Omental fat pad (tissue), 4 donors: Measurements from ENCODE around the gene PLCG2. TPM values are rescaled to one million over a fixed set of nuclear protein-coding genes. Genes with fewer than 3 reads are reported as not detected.
"Not testable (repeated sequence)": the region's sequence is repeated elsewhere in the genome, so short reads cannot be mapped to it uniquely, and the experiment has no call there.

Experiments used
- ATAC-seq: fragments of 150-250 bp; one replicate; pipeline ENCODE4 v1.9.1; 2016; ENCODE audit warnings: mild to moderate bottlenecking, moderate library complexity; ENCODE audit not compliant: low FRiP score
- DNase-seq: peaks from one replicate; pipeline ENCODE4 v3.0.0-alpha.2; 2019; ENCODE audit warnings: low spot score
- total RNA-seq, 4 donors: library from RNA; depleted of rRNA; stranded (reverse); fragments of >200 nt; gene quantifications; one replicate each; pipeline ENCODE4 v1.1.0, GENCODE V29; 2016
- TF ChIP-seq, protein P1 (sequence below), 3 donors: fragments of 450-650 bp; IDR thresholded peaks; one replicate each; pipeline ENCODE4 v1.5.1; 2016 to 2017; ENCODE audit warnings: antibody characterized with exemption in 3 of 3, mild to moderate bottlenecking in 3 of 3, moderate library complexity in 2 of 3

Gene PLCG2
- total RNA-seq, 4 donors from 2014 or later = 8.3 to 59.6 (median 19.9) TPM

DNA sequence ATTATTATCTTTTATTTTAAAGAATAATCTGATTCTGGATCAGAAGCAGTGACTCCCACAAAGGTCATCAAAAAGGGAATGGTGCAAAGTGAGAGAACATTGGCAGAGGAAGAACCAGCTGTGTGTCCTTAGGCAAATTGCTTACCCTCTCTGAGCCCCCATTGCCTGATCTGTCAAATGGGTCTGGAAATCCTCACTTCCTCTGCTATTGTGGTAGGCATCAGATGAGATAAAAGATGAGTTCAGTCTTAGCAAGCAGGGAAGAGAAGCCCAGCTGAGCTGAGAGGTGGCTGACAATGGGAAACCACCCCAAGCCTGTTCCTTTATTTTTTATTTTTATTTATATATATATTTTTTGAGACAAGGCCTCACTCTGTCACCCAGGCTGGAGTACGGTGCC is 24.2 kb upstream of the PLCG2 start:
- no peak for DNase-seq
- ATAC-seq = no peak
- TF ChIP-seq, protein P1, sequence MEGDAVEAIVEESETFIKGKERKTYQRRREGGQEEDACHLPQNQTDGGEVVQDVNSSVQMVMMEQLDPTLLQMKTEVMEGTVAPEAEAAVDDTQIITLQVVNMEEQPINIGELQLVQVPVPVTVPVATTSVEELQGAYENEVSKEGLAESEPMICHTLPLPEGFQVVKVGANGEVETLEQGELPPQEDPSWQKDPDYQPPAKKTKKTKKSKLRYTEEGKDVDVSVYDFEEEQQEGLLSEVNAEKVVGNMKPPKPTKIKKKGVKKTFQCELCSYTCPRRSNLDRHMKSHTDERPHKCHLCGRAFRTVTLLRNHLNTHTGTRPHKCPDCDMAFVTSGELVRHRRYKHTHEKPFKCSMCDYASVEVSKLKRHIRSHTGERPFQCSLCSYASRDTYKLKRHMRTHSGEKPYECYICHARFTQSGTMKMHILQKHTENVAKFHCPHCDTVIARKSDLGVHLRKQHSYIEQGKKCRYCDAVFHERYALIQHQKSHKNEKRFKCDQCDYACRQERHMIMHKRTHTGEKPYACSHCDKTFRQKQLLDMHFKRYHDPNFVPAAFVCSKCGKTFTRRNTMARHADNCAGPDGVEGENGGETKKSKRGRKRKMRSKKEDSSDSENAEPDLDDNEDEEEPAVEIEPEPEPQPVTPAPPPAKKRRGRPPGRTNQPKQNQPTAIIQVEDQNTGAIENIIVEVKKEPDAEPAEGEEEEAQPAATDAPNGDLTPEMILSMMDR (IDR thresholded peaks at IDR 0.05) = no peak

DNA sequence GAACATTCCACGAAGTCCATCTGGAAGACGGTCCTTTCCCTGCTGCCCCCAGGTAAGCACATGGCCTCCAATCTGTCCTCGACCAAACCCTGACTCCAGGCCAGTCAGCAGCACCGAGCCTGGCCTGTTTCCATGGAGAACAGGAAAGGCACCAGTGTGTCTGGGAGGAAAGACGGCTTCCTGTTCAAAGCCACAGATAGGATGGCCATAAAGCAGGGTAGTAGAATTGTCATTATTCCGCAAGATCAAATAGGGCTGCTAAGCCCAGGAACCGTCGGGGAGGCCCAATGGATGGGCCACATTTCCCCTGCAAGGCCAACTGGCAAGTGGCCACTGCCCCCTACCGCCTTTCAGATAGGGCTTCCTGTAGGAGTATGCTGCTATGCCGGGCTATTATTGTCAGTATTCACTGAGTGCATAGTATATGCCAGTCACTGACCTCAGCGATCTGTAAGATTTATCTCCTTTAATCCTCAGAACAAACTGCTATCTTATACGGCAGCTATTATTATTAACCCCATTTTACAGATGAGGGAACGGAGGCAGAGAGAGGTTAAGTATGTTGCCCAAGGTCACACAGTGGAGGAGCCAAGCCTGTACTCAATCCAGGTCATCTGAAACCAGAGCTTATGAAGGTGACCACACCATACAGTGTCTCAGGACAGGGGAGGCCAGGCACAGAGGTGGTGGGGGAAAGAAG is 23.0 kb upstream of the PLCG2 start:
- DNase-seq = no peak
- TF ChIP-seq, protein P1 (IDR thresholded peaks at IDR 0.05) = no peak
- no peak for ATAC-seq

- ATAC-seq (no peak), DNase-seq (no peak)
- TF ChIP-seq, protein P1 (IDR thresholded peaks at IDR 0.05) = no peak
These were observed 22.3 kb upstream of the PLCG2 start for GRCh38 chr16:81756615-81757356.

DNA sequence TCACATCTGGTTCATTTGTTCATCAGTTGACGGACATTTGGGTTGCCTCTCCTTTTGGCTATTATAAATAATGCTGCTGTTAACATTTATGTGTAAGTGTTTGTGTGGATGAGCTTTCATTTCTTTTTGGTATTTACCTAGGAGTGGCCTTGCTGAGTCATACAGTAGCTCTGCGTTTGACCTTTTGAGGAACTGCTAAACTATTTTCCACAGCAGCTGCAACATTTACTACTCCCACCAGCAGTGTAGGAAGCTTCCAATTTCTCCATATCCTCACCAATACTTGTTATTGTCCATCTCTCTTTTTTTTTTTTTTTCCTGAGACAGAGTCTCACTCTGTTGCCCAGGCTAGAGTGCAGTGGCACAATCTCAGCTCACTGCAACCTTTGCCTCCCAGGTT is 20.7 kb upstream of the PLCG2 start:
- ATAC-seq = no peak
- DNase-seq = no peak

GRCh38 chr16:81762322-81762721 is 16.8 kb upstream of the PLCG2 start:
- ATAC-seq, DNase-seq: not testable (repeated sequence)

More for the DNA sequence above, 20.7 kb upstream of the PLCG2 start:
- TF ChIP-seq, protein P1 (IDR thresholded peaks at IDR 0.05) = no peak

- TF ChIP-seq, protein P1 (IDR thresholded peaks at IDR 0.05) = no peak
- DNase-seq (no peak), ATAC-seq (no peak)
These were observed 13.8 kb upstream of the PLCG2 start for GRCh38 chr16:81765111-81765919.

GRCh38 chr16:81765969-81766368 is 13.1 kb upstream of the PLCG2 start:
- no peak for DNase-seq
- TF ChIP-seq, protein P1 (IDR thresholded peaks at IDR 0.05) = no peak
- ATAC-seq = no peak
